A673 (cell line): ENCODE measurements around the gene TNS1.

Experiments
- EZH2 ChIP-seq: fragments of 200-600 bp; sonication (generic); IDR thresholded peaks from 2 replicates; pipeline ENCODE4 v1.6.1; 2017; ENCODE audit warnings: borderline replicate concordance, low read depth, mild to moderate bottlenecking, mixed read lengths, antibody characterized with exemption, low read length; ENCODE audit not compliant: poor library complexity, severe bottlenecking
- TF ChIP-seq, protein P1 (sequence below): fragments of 300-800, 200-600 bp; sonication (generic); conservative IDR thresholded peaks from 2 replicates; pipeline ENCODE4 v1.5.1; 2017; ENCODE audit warnings: low read depth, mild to moderate bottlenecking, antibody characterized with exemption, low read length, moderate library complexity, mixed read lengths

DNA sequence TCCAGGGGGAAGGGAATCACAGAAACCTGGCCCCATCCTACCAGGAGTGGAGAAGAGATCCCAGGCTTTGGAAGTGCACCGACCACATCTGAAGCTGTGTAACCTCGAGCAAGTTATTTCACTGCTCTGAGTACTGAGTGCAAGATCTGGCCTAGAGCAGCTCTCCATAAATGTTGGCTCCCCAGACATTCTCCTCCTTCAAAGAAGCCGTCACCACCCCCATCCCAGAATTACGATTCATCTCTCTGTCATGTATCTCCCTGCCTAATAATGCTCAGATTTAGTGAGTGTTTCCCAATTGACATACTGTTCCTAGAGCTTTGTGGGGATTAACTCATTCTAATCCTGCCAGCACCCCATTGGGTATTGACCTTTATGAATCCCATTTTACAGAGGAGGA lies 51.7 kb downstream of the TNS1 start:
- TF ChIP-seq, protein P1, sequence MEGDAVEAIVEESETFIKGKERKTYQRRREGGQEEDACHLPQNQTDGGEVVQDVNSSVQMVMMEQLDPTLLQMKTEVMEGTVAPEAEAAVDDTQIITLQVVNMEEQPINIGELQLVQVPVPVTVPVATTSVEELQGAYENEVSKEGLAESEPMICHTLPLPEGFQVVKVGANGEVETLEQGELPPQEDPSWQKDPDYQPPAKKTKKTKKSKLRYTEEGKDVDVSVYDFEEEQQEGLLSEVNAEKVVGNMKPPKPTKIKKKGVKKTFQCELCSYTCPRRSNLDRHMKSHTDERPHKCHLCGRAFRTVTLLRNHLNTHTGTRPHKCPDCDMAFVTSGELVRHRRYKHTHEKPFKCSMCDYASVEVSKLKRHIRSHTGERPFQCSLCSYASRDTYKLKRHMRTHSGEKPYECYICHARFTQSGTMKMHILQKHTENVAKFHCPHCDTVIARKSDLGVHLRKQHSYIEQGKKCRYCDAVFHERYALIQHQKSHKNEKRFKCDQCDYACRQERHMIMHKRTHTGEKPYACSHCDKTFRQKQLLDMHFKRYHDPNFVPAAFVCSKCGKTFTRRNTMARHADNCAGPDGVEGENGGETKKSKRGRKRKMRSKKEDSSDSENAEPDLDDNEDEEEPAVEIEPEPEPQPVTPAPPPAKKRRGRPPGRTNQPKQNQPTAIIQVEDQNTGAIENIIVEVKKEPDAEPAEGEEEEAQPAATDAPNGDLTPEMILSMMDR = no peak
- TF ChIP-seq EZH2 = no peak
